ENCODE results near the gene CIC. TPM values are rescaled to one million over a fixed set of nuclear protein-coding genes. Genes with fewer than 3 reads are reported as not detected.
"Not testable (repeated sequence)": the region's sequence is repeated elsewhere in the genome, so short reads cannot be mapped to it uniquely, and the experiment has no call there.

Gene CIC
- total RNA-seq, 1 experiment from 2014 or later, result 67.9 TPM

- TF ChIP-seq CTCF (IDR thresholded peaks at IDR 0.05; ENCODE audit: unreplicated experiment), result no peak
- Mint-ChIP-seq H3K27me3 (ENCODE audit: insufficient read depth, unreplicated experiment) (no peaks in the 10 kb centered on the region), H3K9me3 (ENCODE audit: unreplicated experiment) (no peaks in the 10 kb centered on the region), H3K4me3 (ENCODE audit: unreplicated experiment) (no peak overlapping the region), H3K27ac (ENCODE audit: low read depth, unreplicated experiment) (no peak overlapping the region), H3K36me3 (ENCODE audit: insufficient read depth, unreplicated experiment) (no peaks in the 10 kb centered on the region), H3K4me1 (ENCODE audit: insufficient read depth, unreplicated experiment) (peaks cover 9% of the 10 kb centered on the region)
- BruUV-seq (replicated peaks), result no TSS peak
- intact Hi-C loops (cut with micrococcal nuclease), result no loop called here
- ChIA-PET CTCF (interaction anchor here (0.6 to 1.8 kb wide), 4 partner anchors 51 to 262 kb away, joined by 3 to 4 read pairs (median 3); no protein-coding TSS in a partner anchor), POLR2A (interaction anchor here (0.9 to 1.3 kb wide), 2 partner anchors 66 to 256 kb away, joined by 3 to 6 read pairs; no protein-coding TSS in a partner anchor)
- DNase-seq (ENCODE audit: unreplicated experiment), result no peak
These were observed 61.2 kb downstream of the CIC start for GRCh38 chr19:42330241-42330711.

GRCh38 chr19:42331333-42331732 is 62.3 kb downstream of the CIC start:
- intact Hi-C loops (cut with micrococcal nuclease); H3K27me3 Mint-ChIP-seq (ENCODE audit: insufficient read depth, unreplicated experiment); H3K4me3 Mint-ChIP-seq (ENCODE audit: unreplicated experiment); DNase-seq (ENCODE audit: unreplicated experiment); H3K4me1 Mint-ChIP-seq (ENCODE audit: insufficient read depth, unreplicated experiment); H3K36me3 Mint-ChIP-seq (ENCODE audit: insufficient read depth, unreplicated experiment); H3K9me3 Mint-ChIP-seq (ENCODE audit: unreplicated experiment); H3K27ac Mint-ChIP-seq (ENCODE audit: low read depth, unreplicated experiment); BruUV-seq (replicated peaks): not testable (repeated sequence)
- ChIA-PET POLR2A (interaction anchor here (0.6 to 1.3 kb wide), 2 partner anchors 65 to 186 kb away, joined by 6 read pairs; no protein-coding TSS in a partner anchor), CTCF (interaction anchor here (0.6 to 1.8 kb wide), 6 partner anchors 10 to 97 kb away, joined by 3 to 4 read pairs (median 4); no protein-coding TSS in a partner anchor)

GRCh38 chr19:42332059-42332458 is 63.0 kb downstream of the CIC start:
- no peak overlapping the region for H3K27ac Mint-ChIP-seq (ENCODE audit: low read depth, unreplicated experiment)
- no peak overlapping the region for H3K4me3 Mint-ChIP-seq (ENCODE audit: unreplicated experiment)
- intact Hi-C loops (cut with micrococcal nuclease), result no loop called here
- POLR2A ChIA-PET, result no interaction called here
- peaks cover 7% of the 10 kb centered on the region for H3K4me1 Mint-ChIP-seq (ENCODE audit: insufficient read depth, unreplicated experiment)
- no peaks in the 10 kb centered on the region for H3K36me3 Mint-ChIP-seq (ENCODE audit: insufficient read depth, unreplicated experiment)
- CTCF ChIA-PET, result interaction anchor here (0.7 to 0.8 kb wide), 3 partner anchors 10 to 68 kb away, joined by 3 to 4 read pairs (median 3); no protein-coding TSS in a partner anchor
- H3K27me3 Mint-ChIP-seq (ENCODE audit: insufficient read depth, unreplicated experiment), result no peaks in the 10 kb centered on the region
- no TSS peak for BruUV-seq (replicated peaks)
- no peak for DNase-seq (ENCODE audit: unreplicated experiment)
- H3K9me3 Mint-ChIP-seq (ENCODE audit: unreplicated experiment), result no peaks in the 10 kb centered on the region
- no peak for TF ChIP-seq CTCF (IDR thresholded peaks at IDR 0.05; ENCODE audit: unreplicated experiment)

- Mint-ChIP-seq H3K36me3 (ENCODE audit: insufficient read depth, unreplicated experiment) (peaks cover 7% of the 10 kb centered on the region), H3K27me3 (ENCODE audit: insufficient read depth, unreplicated experiment) (no peaks in the 10 kb centered on the region), H3K4me3 (ENCODE audit: unreplicated experiment) (no peak overlapping the region), H3K4me1 (ENCODE audit: insufficient read depth, unreplicated experiment) (no peaks in the 10 kb centered on the region), H3K27ac (ENCODE audit: low read depth, unreplicated experiment) (no peak overlapping the region), H3K9me3 (ENCODE audit: unreplicated experiment) (no peaks in the 10 kb centered on the region)
- no TSS peak for BruUV-seq (replicated peaks)
- ChIA-PET POLR2A (no interaction called here), CTCF (no interaction called here)
- no peak for DNase-seq (ENCODE audit: unreplicated experiment)
- TF ChIP-seq CTCF (IDR thresholded peaks at IDR 0.05; ENCODE audit: unreplicated experiment), result no peak
- intact Hi-C loops (cut with micrococcal nuclease), result no loop called here
These were observed 64.0 kb downstream of the CIC start for GRCh38 chr19:42333018-42333417.
